Endothelial cell of umbilical vein (primary cell): Measurements from ENCODE around the gene RND3. TPM values are rescaled to one million over a fixed set of nuclear protein-coding genes. Genes with fewer than 3 reads are reported as not detected.

Source experiments
- BruUV-seq: library from RNA; stranded (reverse); fragments of 400-500 nt; replicated peaks from 2 replicates; lab custom pipeline; 2021; lab: Mats Ljungman, UMichigan
- CTCF ChIA-PET: fragments of 300-600, 350-600 bp; sonication (Branson Sonifier 250); formaldehyde crosslinking; loops from one replicate; lab custom pipeline; 2021; ENCODE audit warnings: antibody characterized with exemption, inconsistent platforms; lab: Charles Lee
- POLR2A ChIA-PET: fragments of 300-600, 350-600 bp; sonication (Branson Sonifier 250); formaldehyde crosslinking; loops from one replicate; lab custom pipeline; 2021; ENCODE audit warnings: antibody characterized with exemption, inconsistent platforms; lab: Charles Lee
- DNase-seq: peaks from one replicate; pipeline ENCODE4 v3.0.0-alpha.2; 2011; ENCODE audit warnings: low read depth, low spot score
- FAIRE-seq: peaks from 2 replicates; lab custom pipeline; 2011; peaks lifted over from hg19 to GRCh38; lab: Jason Lieb, UNC
- H2AFZ ChIP-seq: 2 replicates; pipeline ENCODE4 v1.6.0; 2012; ENCODE audit warnings: low read depth, low read length, control low read depth, inconsistent platforms
- H3K27ac ChIP-seq: 2 replicates; pipeline ENCODE4 v1.5.1; 2011; ENCODE audit warnings: low read depth, mild to moderate bottlenecking, control low read depth, low read length, moderate library complexity; ENCODE audit not compliant: insufficient read depth
- H3K27me3 ChIP-seq, 2 experiments: 2 replicates each; pipeline versions ENCODE4 v1.6.0 to v1.6.1; 2011; ENCODE audit warnings: low read length in 2 of 2, mixed read lengths in 1 of 2; ENCODE audit not compliant: control insufficient read depth in 2 of 2, insufficient read depth in 2 of 2
- H3K36me3 ChIP-seq, 2 experiments: 2 replicates in 1 of 2; 3 replicates in 1 of 2; pipeline ENCODE4 v1.5.1; 2011; ENCODE audit warnings: low read length in 2 of 2, mild to moderate bottlenecking in 1 of 2, moderate library complexity in 1 of 2; ENCODE audit not compliant: control insufficient read depth in 2 of 2, insufficient read depth in 2 of 2; ENCODE audit errors: extremely low read depth in 1 of 2
- H3K4me1 ChIP-seq: 3 replicates; pipeline ENCODE4 v1.5.1; 2011; ENCODE audit warnings: mild to moderate bottlenecking, low read length; ENCODE audit not compliant: control insufficient read depth, insufficient read depth; ENCODE audit errors: extremely low read depth
- H3K4me2 ChIP-seq: 2 replicates; pipeline ENCODE4 v1.6.1; 2011; ENCODE audit warnings: low read length, control low read depth, mixed read lengths; ENCODE audit not compliant: insufficient read depth
- H3K4me3 ChIP-seq, 3 experiments: fragments of 200-600 bp in 1 of 3; sonication (generic), shearing (Covaris generic) in 1 of 3; replicated peaks in 1 of 3; 2 replicates each; pipeline ENCODE4 v1.5.1; 2011 to 2016; ENCODE audit warnings: control low read depth in 3 of 3, low read length in 3 of 3, mild to moderate bottlenecking in 2 of 3, inconsistent platforms in 1 of 3, low read depth in 1 of 3, moderate library complexity in 1 of 3; ENCODE audit not compliant: insufficient read depth in 1 of 3
- H3K79me2 ChIP-seq: 2 replicates; pipeline ENCODE4 v1.6.0; 2012; ENCODE audit warnings: low read length, inconsistent platforms; ENCODE audit not compliant: control insufficient read depth, insufficient read depth
- H3K9ac ChIP-seq: replicated peaks from 2 replicates; pipeline ENCODE3; 2011; ENCODE audit warnings: low read length, control low read depth; ENCODE audit not compliant: insufficient read depth; ENCODE audit errors: extremely low read depth
- H3K9me1 ChIP-seq: replicated peaks from 3 replicates; pipeline ENCODE4 v1.6.0; 2011; ENCODE audit warnings: mild to moderate bottlenecking, low read length; ENCODE audit not compliant: control insufficient read depth, insufficient read depth; ENCODE audit errors: extremely low read depth
- H3K9me3 ChIP-seq: replicated peaks from 2 replicates; pipeline ENCODE4 v1.5.1; 2012; ENCODE audit warnings: low read length, inconsistent platforms; ENCODE audit not compliant: control insufficient read depth, insufficient read depth
- H4K20me1 ChIP-seq: replicated peaks from 2 replicates; pipeline ENCODE3; 2011; ENCODE audit warnings: mild to moderate bottlenecking, low read length; ENCODE audit not compliant: control insufficient read depth, insufficient read depth; ENCODE audit errors: extremely low read depth
- EZH2 ChIP-seq: IDR thresholded peaks from 2 replicates; pipeline ENCODE4 v1.6.1; 2012; ENCODE audit warnings: borderline replicate concordance, low read depth, mild to moderate bottlenecking, moderate library complexity, low read length, inconsistent platforms; ENCODE audit not compliant: severe bottlenecking
- FOS ChIP-seq: IDR thresholded peaks from 2 replicates; pipeline ENCODE4 v1.6.1; 2011; ENCODE audit warnings: mild to moderate bottlenecking, low read length, moderate library complexity, borderline replicate concordance; ENCODE audit not compliant: insufficient read depth
- GATA2 ChIP-seq: IDR thresholded peaks from 2 replicates; pipeline ENCODE4 v1.7.0; 2011; ENCODE audit warnings: low read depth, mild to moderate bottlenecking, moderate library complexity, mixed read lengths, low read length; ENCODE audit not compliant: insufficient read length, insufficient read depth
- JUN ChIP-seq: IDR thresholded peaks from 2 replicates; pipeline ENCODE4 v1.6.1; 2011; ENCODE audit warnings: borderline replicate concordance, low read depth; ENCODE audit not compliant: insufficient read length, insufficient read depth
- MYC ChIP-seq: IDR thresholded peaks from one replicate; pipeline ENCODE4 v1.6.1; 2011; ENCODE audit warnings: mild to moderate bottlenecking, low read depth, low read length
- POLR2A ChIP-seq: IDR thresholded peaks from 2 replicates; pipeline ENCODE4 v1.6.1; 2012; ENCODE audit warnings: low read depth, mild to moderate bottlenecking, control low read depth, low read length
- POLR2AphosphoS5 ChIP-seq: IDR thresholded peaks from 2 replicates; pipeline ENCODE4 v1.6.1; 2012; ENCODE audit warnings: low read depth, mild to moderate bottlenecking, control low read depth, low read length, moderate library complexity; ENCODE audit not compliant: insufficient read depth
- dilution Hi-C: fragments of 300-500 bp; cut with MboI; formaldehyde crosslinking; loops from one replicate; pipeline ENCODE4 v1.15.0; 2019; ENCODE audit warnings: low sequenced_read_pairs; ENCODE audit not compliant: extremely low pct_ligation_motif_present
- intact Hi-C: fragments of 100-400 bp; cut with micrococcal nuclease; formaldehyde crosslinking; loops from one replicate; pipeline ENCODE4 v1.10.0; 2022
- polyA plus RNA-seq, 4 experiments: library from polyadenylated mRNA; depleted of rRNA in 3 of 4; stranded (reverse) in 3 of 4; unstranded in 1 of 4; fragments of >200 nt; gene quantifications; 2 replicates each; pipeline versions ENCODE4 v1.2.1 to v1.2.3, GENCODE V29; 2011 to 2012; ENCODE audit warnings: missing spikeins in 1 of 4
- total RNA-seq: library from RNA; stranded (reverse); gene quantifications from 2 replicates; pipeline ENCODE4 v1.2.3, GENCODE V29; 2021
- TF ChIP-seq, protein P1 (sequence below): IDR thresholded peaks from 2 replicates; pipeline ENCODE4 v1.6.1; 2011; ENCODE audit not compliant: insufficient read depth, insufficient read length

The RND3 gene
- total and polyA plus RNA-seq, 2 donors (not counting 3 experiments of a cell fraction or from before 2014, with no cell fraction given): 53.3 to 158 TPM

- peak overlapping the region; percentile 94 for H3K4me2 ChIP-seq
- peak overlapping the region; percentile 36 for H3K9ac ChIP-seq
- peaks cover 27 to 72% of the 10 kb centered on the region in 2 experiments for H3K36me3 ChIP-seq
- ChIA-PET POLR2A (interaction anchor here (1.0 to 4.2 kb wide), 3 partner anchors 11 to 876 kb away, joined by 3 to 15 read pairs (median 3); no protein-coding TSS in a partner anchor), CTCF (interaction anchor here (0.9 to 1.6 kb wide), 7 partner anchors 9 to 878 kb away, joined by 3 to 4 read pairs (median 3); no protein-coding TSS in a partner anchor)
- peak overlapping the region; percentile 83 for H3K27ac ChIP-seq
- no peak for TF ChIP-seq MYC
- TF ChIP-seq FOS: no peak
- TF ChIP-seq POLR2A: peak; percentile 28
- TF ChIP-seq, protein P1, sequence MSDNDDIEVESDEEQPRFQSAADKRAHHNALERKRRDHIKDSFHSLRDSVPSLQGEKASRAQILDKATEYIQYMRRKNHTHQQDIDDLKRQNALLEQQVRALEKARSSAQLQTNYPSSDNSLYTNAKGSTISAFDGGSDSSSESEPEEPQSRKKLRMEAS: no peak
- TF ChIP-seq EZH2: no peak
- TF ChIP-seq POLR2AphosphoS5: peak; percentile 45
- FAIRE-seq: no peak
- no peaks in the 10 kb centered on the region for H3K9me1 ChIP-seq
- H3K4me1 ChIP-seq: peaks cover 99% of the 10 kb centered on the region
- H3K9me3 ChIP-seq: no peaks in the 10 kb centered on the region
- no peak overlapping the region for H3K4me3 ChIP-seq
- BruUV-seq: no TSS peak
- no peaks in the 10 kb centered on the region for H3K27me3 ChIP-seq
- peaks cover 16% of the 10 kb centered on the region for H4K20me1 ChIP-seq
- intact Hi-C loops: no loop called here
- dilution Hi-C loops: no loop called here
- no peak overlapping the region for H2AFZ ChIP-seq
- DNase-seq: no peak
- H3K79me2 ChIP-seq: peaks cover 100% of the 10 kb centered on the region
Measured at GRCh38 chr2:150473767-150474166, 13.7 kb downstream of the RND3 start.

DNA sequence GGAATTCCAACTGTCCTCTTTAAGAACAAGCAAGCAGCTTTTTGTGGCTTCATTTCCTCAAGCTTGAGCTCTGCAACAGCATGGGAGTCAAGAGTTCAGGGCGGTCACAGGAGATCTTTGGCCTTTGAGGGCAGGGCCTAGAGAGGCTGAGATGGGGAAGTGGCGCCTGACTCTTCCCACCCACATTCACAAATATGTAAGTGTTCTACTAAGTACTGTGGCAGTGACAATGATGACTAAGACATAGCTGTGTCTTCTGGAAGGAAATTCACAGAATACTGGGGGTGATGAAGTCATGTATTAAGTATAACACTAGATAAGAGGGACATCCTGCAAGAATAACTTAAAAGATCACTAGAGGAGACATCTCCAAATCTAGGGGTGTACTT is 15.0 kb downstream of the RND3 start:
- Histone ChIP-seq H3K9ac (no peak overlapping the region), H3K9me1 (no peaks in the 10 kb centered on the region), H3K4me1 (peaks cover 99% of the 10 kb centered on the region), H3K27ac (peak overlapping the region; percentile 58), H3K9me3 (no peaks in the 10 kb centered on the region), H3K27me3 (no peaks in the 10 kb centered on the region), H2AFZ (no peak overlapping the region), H3K36me3 (peaks cover 28 to 73% of the 10 kb centered on the region in 2 experiments), H3K4me3 (no peak overlapping the region), H3K4me2 (peak overlapping the region; percentile 21), H3K79me2 (peaks cover 93% of the 10 kb centered on the region), H4K20me1 (peaks cover 11% of the 10 kb centered on the region)
- no peak for FAIRE-seq
- intact Hi-C loops: no loop called here
- ChIA-PET CTCF (interaction anchor here (0.6 to 1.0 kb wide), 3 partner anchors 9 to 445 kb away, joined by 3 to 4 read pairs (median 3); no protein-coding TSS in a partner anchor), POLR2A (interaction anchor here (0.8 to 1.9 kb wide), 2 partner anchors 9 to 15 kb away, joined by 3 to 9 read pairs; partner anchors contain the start of gene RND3)
- no TSS peak for BruUV-seq
- peak; percentile 46 for DNase-seq
- dilution Hi-C loops: no loop called here
- peak; percentile 29 for TF ChIP-seq POLR2A
- TF ChIP-seq, protein P1: no peak
- peak; percentile 72 for TF ChIP-seq FOS
- TF ChIP-seq POLR2AphosphoS5: peak; percentile 53
- TF ChIP-seq GATA2: peak; percentile 55
- no peak for TF ChIP-seq MYC
- peak; percentile 52 for TF ChIP-seq JUN
